Right atrium auricular region (tissue), 2 donors: Measurements from ENCODE around the gene SPATC1L. TPM values are rescaled to one million over a fixed set of nuclear protein-coding genes. Genes with fewer than 3 reads are reported as not detected.

Source experiments
- DNase-seq: peaks from one replicate; pipeline ENCODE4 v3.0.0-alpha.2; 2019; ENCODE audit warnings: low spot score
- H3K27ac ChIP-seq, 2 donors: fragments of 200-600 bp; sonication (generic); 1 replicate in 1 of 2; 2 replicates in 1 of 2; pipeline ENCODE4 v1.5.1; 2016 to 2019
- H3K27me3 ChIP-seq, 2 donors: fragments of 200-600 bp; sonication (generic); one replicate each; pipeline versions ENCODE4 v1.5.1 to v1.6.0; 2017 to 2019
- H3K36me3 ChIP-seq: fragments of 200-600 bp; sonication (generic); one replicate; pipeline ENCODE4 v1.5.1; 2016
- H3K4me1 ChIP-seq, 2 donors: fragments of 200-600 bp; sonication (generic); one replicate each; pipeline versions ENCODE4 v1.5.1 to v1.6.0; 2017 to 2019
- H3K4me3 ChIP-seq, 2 donors: fragments of 200-600 bp; sonication (generic); 1 replicate in 1 of 2; 2 replicates in 1 of 2; pipeline ENCODE4 v1.5.1; 2017 to 2019; ENCODE audit warnings: mild to moderate bottlenecking in 1 of 2, moderate library complexity in 1 of 2
- H3K9me3 ChIP-seq, 2 donors: fragments of 200-600 bp; sonication (generic); one replicate each; pipeline ENCODE4 v1.5.1; 2019
- total RNA-seq, 2 donors: library from RNA; depleted of rRNA; stranded (reverse); fragments of >200 nt; gene quantifications; one replicate each; pipeline ENCODE4 v1.1.0, GENCODE V29; 2016
- TF ChIP-seq, protein P1 (sequence below), 2 donors: fragments of 200-600 bp; sonication (generic); IDR thresholded peaks; one replicate each; pipeline ENCODE4 v1.5.1; 2019; ENCODE audit warnings: antibody characterized with exemption in 2 of 2

SPATC1L gene
- total RNA-seq, 2 donors from 2014 or later = 8.7 to 12.5 TPM

DNA sequence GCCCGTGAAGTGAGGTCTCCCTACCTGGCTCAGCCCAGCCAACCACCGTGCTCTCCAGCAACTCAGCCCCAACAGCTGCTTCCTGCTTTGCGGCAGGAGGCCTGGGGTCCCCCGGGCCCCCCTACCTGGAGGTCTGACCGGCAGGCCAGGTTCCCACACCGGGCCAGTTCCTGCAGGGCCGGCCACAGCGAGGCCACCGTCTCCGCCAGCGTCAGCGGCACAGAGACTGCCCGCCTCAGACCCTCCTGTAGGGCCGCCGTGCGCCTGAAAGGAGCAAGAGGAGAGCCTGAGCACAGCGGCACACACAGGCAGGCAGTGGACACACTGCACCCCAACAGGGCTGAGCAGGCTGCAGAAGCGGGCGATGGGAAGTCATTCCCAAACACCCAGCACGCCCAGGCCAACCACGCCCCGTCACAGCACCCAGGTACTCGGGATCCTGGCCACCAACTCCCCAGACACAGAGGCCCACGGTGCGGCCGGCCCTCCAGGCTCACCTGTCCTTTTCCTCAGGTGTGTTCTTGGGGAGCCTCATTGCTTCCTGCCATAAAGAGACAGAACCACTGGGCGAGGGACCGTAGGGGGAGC is 45.8 kb downstream of the SPATC1L start:
- no peaks in the 10 kb centered on the region for H3K36me3 ChIP-seq
- no peaks in the 10 kb centered on the region for H3K4me1 ChIP-seq
- DNase-seq = no peak
- H3K9me3 ChIP-seq = no peaks in the 10 kb centered on the region
- TF ChIP-seq, protein P1, sequence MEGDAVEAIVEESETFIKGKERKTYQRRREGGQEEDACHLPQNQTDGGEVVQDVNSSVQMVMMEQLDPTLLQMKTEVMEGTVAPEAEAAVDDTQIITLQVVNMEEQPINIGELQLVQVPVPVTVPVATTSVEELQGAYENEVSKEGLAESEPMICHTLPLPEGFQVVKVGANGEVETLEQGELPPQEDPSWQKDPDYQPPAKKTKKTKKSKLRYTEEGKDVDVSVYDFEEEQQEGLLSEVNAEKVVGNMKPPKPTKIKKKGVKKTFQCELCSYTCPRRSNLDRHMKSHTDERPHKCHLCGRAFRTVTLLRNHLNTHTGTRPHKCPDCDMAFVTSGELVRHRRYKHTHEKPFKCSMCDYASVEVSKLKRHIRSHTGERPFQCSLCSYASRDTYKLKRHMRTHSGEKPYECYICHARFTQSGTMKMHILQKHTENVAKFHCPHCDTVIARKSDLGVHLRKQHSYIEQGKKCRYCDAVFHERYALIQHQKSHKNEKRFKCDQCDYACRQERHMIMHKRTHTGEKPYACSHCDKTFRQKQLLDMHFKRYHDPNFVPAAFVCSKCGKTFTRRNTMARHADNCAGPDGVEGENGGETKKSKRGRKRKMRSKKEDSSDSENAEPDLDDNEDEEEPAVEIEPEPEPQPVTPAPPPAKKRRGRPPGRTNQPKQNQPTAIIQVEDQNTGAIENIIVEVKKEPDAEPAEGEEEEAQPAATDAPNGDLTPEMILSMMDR (IDR thresholded peaks at IDR 0.05) = no peak
- H3K27ac ChIP-seq = no peak overlapping the region
- no peaks in the 10 kb centered on the region for H3K27me3 ChIP-seq
- H3K4me3 ChIP-seq = no peak overlapping the region

DNA sequence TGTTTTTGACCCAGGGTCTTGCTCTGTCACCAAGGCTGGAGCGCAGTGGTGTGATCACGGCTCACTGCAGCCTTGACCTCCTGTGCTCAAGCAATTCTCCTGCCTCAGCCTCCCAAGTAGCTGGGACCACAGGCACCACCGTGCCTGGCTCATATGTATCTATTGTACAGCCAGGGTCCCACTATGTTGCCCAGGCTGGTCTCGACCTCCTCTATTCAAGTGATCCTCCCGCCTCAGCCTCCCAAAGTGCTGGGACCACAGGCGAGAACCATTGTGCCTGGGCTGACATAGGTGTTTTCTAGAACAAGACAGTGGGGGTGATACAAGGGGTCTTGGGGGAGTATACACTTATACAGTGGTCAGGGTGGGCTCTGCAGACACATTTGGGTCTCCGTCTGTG is 46.4 kb downstream of the SPATC1L start:
- H3K4me1 ChIP-seq = no peaks in the 10 kb centered on the region
- no peaks in the 10 kb centered on the region for H3K36me3 ChIP-seq
- TF ChIP-seq, protein P1 (IDR thresholded peaks at IDR 0.05) = no peak
- no peak for DNase-seq
- no peaks in the 10 kb centered on the region for H3K9me3 ChIP-seq
- H3K4me3 ChIP-seq = no peak overlapping the region
- no peak overlapping the region for H3K27ac ChIP-seq
- H3K27me3 ChIP-seq = no peaks in the 10 kb centered on the region

DNA sequence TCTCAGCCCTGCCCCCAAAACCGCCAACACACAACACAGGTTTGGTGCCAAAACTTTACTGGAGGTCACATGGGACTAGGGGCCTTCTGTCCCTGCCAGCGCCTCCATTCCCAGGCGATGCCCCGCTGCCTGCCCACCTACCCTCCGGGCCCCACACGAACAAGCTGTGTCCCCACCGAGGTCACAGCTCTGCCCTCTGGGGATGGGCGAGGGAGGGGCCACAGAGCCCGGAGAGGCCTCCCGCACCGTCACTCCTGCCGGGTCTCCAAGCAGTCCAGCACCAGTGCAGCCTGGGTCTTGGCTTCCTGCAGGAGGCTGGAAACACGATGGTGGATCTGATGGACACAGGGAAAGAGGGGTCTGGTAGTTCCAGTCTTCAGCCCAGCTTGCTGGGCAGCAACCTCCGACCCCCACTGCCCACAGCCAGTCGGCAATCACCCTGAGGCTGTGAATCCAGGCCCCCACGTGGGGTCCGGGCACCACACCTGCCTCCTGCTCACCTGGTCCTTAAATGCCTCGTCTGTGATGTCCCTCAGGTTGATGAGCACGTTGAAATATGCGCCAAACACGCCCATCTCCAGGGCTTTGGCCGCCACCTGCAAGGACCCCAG is 47.4 kb downstream of the SPATC1L start:
- Histone ChIP-seq H3K9me3 (no peaks in the 10 kb centered on the region), H3K4me1 (no peaks in the 10 kb centered on the region), H3K27ac (no peak overlapping the region), H3K4me3 (no peak overlapping the region), H3K27me3 (no peaks in the 10 kb centered on the region), H3K36me3 (no peaks in the 10 kb centered on the region)
- TF ChIP-seq, protein P1 (IDR thresholded peaks at IDR 0.05) = no peak
- no peak for DNase-seq

DNA sequence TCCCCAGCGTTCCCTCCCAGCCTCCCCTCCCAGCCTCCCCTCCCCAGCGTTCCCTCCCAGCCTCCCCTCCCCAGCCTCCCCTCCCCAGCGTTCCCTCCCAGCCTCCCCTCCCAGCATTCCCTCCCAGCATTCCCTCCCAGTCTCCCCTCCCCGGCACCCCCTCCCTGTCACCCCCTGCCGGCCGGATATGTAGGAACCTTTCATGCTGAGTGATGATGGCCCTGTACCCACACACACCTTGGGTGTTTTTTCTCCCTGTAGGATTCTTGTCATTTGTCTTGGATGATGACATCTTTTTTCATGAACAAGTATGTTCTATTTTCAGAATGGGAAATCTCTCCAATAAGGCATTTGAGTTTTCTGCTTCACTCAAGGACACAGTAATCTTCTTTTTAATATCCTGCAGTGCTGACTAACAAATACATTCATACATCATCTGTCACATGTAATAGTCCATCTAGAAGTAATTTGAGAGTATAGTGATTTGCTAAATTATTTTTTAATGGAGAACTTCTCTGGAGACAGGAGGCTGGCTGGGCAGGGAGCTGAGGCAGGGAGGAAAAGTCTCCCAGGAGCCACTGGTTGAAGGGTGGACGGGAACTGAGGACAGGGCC is 48.4 kb downstream of the SPATC1L start:
- Histone ChIP-seq H3K4me3 (no peak overlapping the region), H3K27me3 (no peaks in the 10 kb centered on the region), H3K36me3 (no peaks in the 10 kb centered on the region), H3K9me3 (no peaks in the 10 kb centered on the region), H3K4me1 (no peaks in the 10 kb centered on the region), H3K27ac (no peak overlapping the region)
- no peak for DNase-seq
- TF ChIP-seq, protein P1 (IDR thresholded peaks at IDR 0.05) = no peak

DNA sequence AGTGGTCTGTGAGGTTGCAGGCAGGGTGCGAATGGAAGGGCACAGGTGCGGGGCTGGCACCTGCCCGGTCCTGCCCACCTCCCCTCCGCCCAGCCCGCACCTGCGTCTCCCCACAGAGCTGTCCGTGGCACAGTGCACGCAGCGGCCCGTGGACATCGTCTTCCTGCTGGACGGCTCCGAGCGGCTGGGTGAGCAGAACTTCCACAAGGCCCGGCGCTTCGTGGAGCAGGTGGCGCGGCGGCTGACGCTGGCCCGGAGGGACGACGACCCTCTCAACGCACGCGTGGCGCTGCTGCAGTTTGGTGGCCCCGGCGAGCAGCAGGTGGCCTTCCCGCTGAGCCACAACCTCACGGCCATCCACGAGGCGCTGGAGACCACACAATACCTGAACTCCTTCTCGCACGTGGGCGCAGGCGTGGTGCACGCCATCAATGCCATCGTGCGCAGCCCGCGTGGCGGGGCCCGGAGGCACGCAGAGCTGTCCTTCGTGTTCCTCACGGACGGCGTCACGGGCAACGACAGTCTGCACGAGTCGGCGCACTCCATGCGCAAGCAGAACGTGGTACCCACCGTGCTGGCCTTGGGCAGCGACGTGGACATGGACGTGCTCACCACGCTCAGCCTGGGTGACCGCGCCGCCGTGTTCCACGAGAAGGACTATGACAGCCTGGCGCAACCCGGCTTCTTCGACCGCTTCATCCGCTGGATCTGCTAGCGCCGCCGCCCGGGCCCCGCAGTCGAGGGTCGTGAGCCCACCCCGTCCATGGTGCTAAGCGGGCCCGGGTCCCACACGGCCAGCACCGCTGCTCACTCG is 52.2 kb downstream of the SPATC1L start:
- H3K27ac ChIP-seq = no peak overlapping the region
- H3K4me3 ChIP-seq = no peak overlapping the region
- no peaks in the 10 kb centered on the region for H3K27me3 ChIP-seq
- H3K36me3 ChIP-seq = peaks cover 3% of the 10 kb centered on the region
- TF ChIP-seq, protein P1 (IDR thresholded peaks at IDR 0.05) = no peak
- no peaks in the 10 kb centered on the region for H3K9me3 ChIP-seq
- no peak for DNase-seq
- H3K4me1 ChIP-seq = peaks cover 0 to 19% of the 10 kb centered on the region in 2 donors
